Measurements from ENCODE around the gene ALG14.

ALG14 gene

GRCh38 chr1:95089650-95090287, 17.0 kb upstream of the ALG14 start:
- no peaks in the 10 kb centered on the region for H3K9me3 ChIP-seq (ENCODE audit: control insufficient read depth, low read length)
- no peak overlapping the region for H3K27ac ChIP-seq (ENCODE audit: insufficient read depth, low read length, poor library complexity, severe bottlenecking)
- no peaks in the 10 kb centered on the region for H3K27me3 ChIP-seq (replicated peaks; ENCODE audit: control insufficient read depth, insufficient read depth, low read length, poor library complexity, severe bottlenecking)
- no peak overlapping the region for H3K4me3 ChIP-seq (ENCODE audit: insufficient read depth, low read depth, low read length, poor library complexity, severe bottlenecking)
- no peak for DNase-seq
- H3K36me3 ChIP-seq (ENCODE audit: control insufficient read depth, insufficient read depth, low read length), result no peaks in the 10 kb centered on the region
- no peaks in the 10 kb centered on the region for H3K4me1 ChIP-seq (ENCODE audit: control insufficient read depth, insufficient read depth, low read length, poor library complexity, severe bottlenecking)

- DNase-seq, result no peak
- Histone ChIP-seq H3K27ac (ENCODE audit: insufficient read depth, low read length, poor library complexity, severe bottlenecking) (no peak overlapping the region), H3K36me3 (ENCODE audit: control insufficient read depth, insufficient read depth, low read length) (no peaks in the 10 kb centered on the region), H3K4me1 (ENCODE audit: control insufficient read depth, insufficient read depth, low read length, poor library complexity, severe bottlenecking) (no peaks in the 10 kb centered on the region), H3K4me3 (ENCODE audit: insufficient read depth, low read depth, low read length, poor library complexity, severe bottlenecking) (no peak overlapping the region), H3K9me3 (ENCODE audit: control insufficient read depth, low read length) (no peaks in the 10 kb centered on the region), H3K27me3 (replicated peaks; ENCODE audit: control insufficient read depth, insufficient read depth, low read length, poor library complexity, severe bottlenecking) (no peaks in the 10 kb centered on the region)
These were observed 15.6 kb upstream of the ALG14 start for GRCh38 chr1:95088303-95088702.

GRCh38 chr1:95086949-95087533, 14.3 kb upstream of the ALG14 start:
- DNase-seq, result no peak
- Histone ChIP-seq H3K4me1 (ENCODE audit: control insufficient read depth, insufficient read depth, low read length, poor library complexity, severe bottlenecking) (no peaks in the 10 kb centered on the region), H3K27me3 (replicated peaks; ENCODE audit: control insufficient read depth, insufficient read depth, low read length, poor library complexity, severe bottlenecking) (no peaks in the 10 kb centered on the region), H3K27ac (ENCODE audit: insufficient read depth, low read length, poor library complexity, severe bottlenecking) (no peak overlapping the region), H3K9me3 (ENCODE audit: control insufficient read depth, low read length) (no peaks in the 10 kb centered on the region), H3K4me3 (ENCODE audit: insufficient read depth, low read depth, low read length, poor library complexity, severe bottlenecking) (no peak overlapping the region), H3K36me3 (ENCODE audit: control insufficient read depth, insufficient read depth, low read length) (no peaks in the 10 kb centered on the region)

GRCh38 chr1:95085376-95085775, 12.6 kb upstream of the ALG14 start:
- Histone ChIP-seq H3K27me3 (replicated peaks; ENCODE audit: control insufficient read depth, insufficient read depth, low read length, poor library complexity, severe bottlenecking) (no peaks in the 10 kb centered on the region), H3K27ac (ENCODE audit: insufficient read depth, low read length, poor library complexity, severe bottlenecking) (no peak overlapping the region), H3K9me3 (ENCODE audit: control insufficient read depth, low read length) (no peaks in the 10 kb centered on the region), H3K36me3 (ENCODE audit: control insufficient read depth, insufficient read depth, low read length) (no peaks in the 10 kb centered on the region), H3K4me3 (ENCODE audit: insufficient read depth, low read depth, low read length, poor library complexity, severe bottlenecking) (no peak overlapping the region), H3K4me1 (ENCODE audit: control insufficient read depth, insufficient read depth, low read length, poor library complexity, severe bottlenecking) (no peaks in the 10 kb centered on the region)
- no peak for DNase-seq

- DNase-seq, result no peak
- Histone ChIP-seq H3K4me3 (ENCODE audit: insufficient read depth, low read depth, low read length, poor library complexity, severe bottlenecking) (no peak overlapping the region), H3K27ac (ENCODE audit: insufficient read depth, low read length, poor library complexity, severe bottlenecking) (no peak overlapping the region), H3K36me3 (ENCODE audit: control insufficient read depth, insufficient read depth, low read length) (no peaks in the 10 kb centered on the region), H3K4me1 (ENCODE audit: control insufficient read depth, insufficient read depth, low read length, poor library complexity, severe bottlenecking) (no peaks in the 10 kb centered on the region), H3K27me3 (replicated peaks; ENCODE audit: control insufficient read depth, insufficient read depth, low read length, poor library complexity, severe bottlenecking) (no peaks in the 10 kb centered on the region), H3K9me3 (ENCODE audit: control insufficient read depth, low read length) (no peaks in the 10 kb centered on the region)
These were observed 11.8 kb upstream of the ALG14 start for GRCh38 chr1:95084317-95085176.

GRCh38 chr1:95080879-95081278, 8.1 kb upstream of the ALG14 start:
- no peaks in the 10 kb centered on the region for H3K36me3 ChIP-seq (ENCODE audit: control insufficient read depth, insufficient read depth, low read length)
- H3K27ac ChIP-seq (ENCODE audit: insufficient read depth, low read length, poor library complexity, severe bottlenecking), result no peak overlapping the region
- no peaks in the 10 kb centered on the region for H3K27me3 ChIP-seq (replicated peaks; ENCODE audit: control insufficient read depth, insufficient read depth, low read length, poor library complexity, severe bottlenecking)
- no peaks in the 10 kb centered on the region for H3K9me3 ChIP-seq (ENCODE audit: control insufficient read depth, low read length)
- H3K4me1 ChIP-seq (ENCODE audit: control insufficient read depth, insufficient read depth, low read length, poor library complexity, severe bottlenecking), result no peaks in the 10 kb centered on the region
- H3K4me3 ChIP-seq (ENCODE audit: insufficient read depth, low read depth, low read length, poor library complexity, severe bottlenecking), result no peak overlapping the region
- no peak for DNase-seq

- Histone ChIP-seq H3K4me3 (ENCODE audit: insufficient read depth, low read depth, low read length, poor library complexity, severe bottlenecking) (no peak overlapping the region), H3K9me3 (ENCODE audit: control insufficient read depth, low read length) (no peaks in the 10 kb centered on the region), H3K27ac (ENCODE audit: insufficient read depth, low read length, poor library complexity, severe bottlenecking) (no peak overlapping the region), H3K36me3 (ENCODE audit: control insufficient read depth, insufficient read depth, low read length) (no peaks in the 10 kb centered on the region), H3K4me1 (ENCODE audit: control insufficient read depth, insufficient read depth, low read length, poor library complexity, severe bottlenecking) (no peaks in the 10 kb centered on the region), H3K27me3 (replicated peaks; ENCODE audit: control insufficient read depth, insufficient read depth, low read length, poor library complexity, severe bottlenecking) (no peaks in the 10 kb centered on the region)
- no peak for DNase-seq
These were observed 7.7 kb upstream of the ALG14 start for GRCh38 chr1:95080446-95080845.

GRCh38 chr1:95076034-95076433, 3.3 kb upstream of the ALG14 start:
- H3K4me3 ChIP-seq (ENCODE audit: insufficient read depth, low read depth, low read length, poor library complexity, severe bottlenecking), result no peak overlapping the region
- H3K27ac ChIP-seq (ENCODE audit: insufficient read depth, low read length, poor library complexity, severe bottlenecking), result no peak overlapping the region
- H3K9me3 ChIP-seq (ENCODE audit: control insufficient read depth, low read length), result no peaks in the 10 kb centered on the region
- H3K4me1 ChIP-seq (ENCODE audit: control insufficient read depth, insufficient read depth, low read length, poor library complexity, severe bottlenecking), result peaks cover 5% of the 10 kb centered on the region
- DNase-seq, result no peak
- H3K27me3 ChIP-seq (replicated peaks; ENCODE audit: control insufficient read depth, insufficient read depth, low read length, poor library complexity, severe bottlenecking), result no peaks in the 10 kb centered on the region
- H3K36me3 ChIP-seq (ENCODE audit: control insufficient read depth, insufficient read depth, low read length), result no peaks in the 10 kb centered on the region

GRCh38 chr1:95073446-95073845, 695 bp upstream of the ALG14 start:
- Histone ChIP-seq H3K27ac (ENCODE audit: insufficient read depth, low read length, poor library complexity, severe bottlenecking) (peak overlapping the region; percentile 84), H3K27me3 (replicated peaks; ENCODE audit: control insufficient read depth, insufficient read depth, low read length, poor library complexity, severe bottlenecking) (no peaks in the 10 kb centered on the region), H3K36me3 (ENCODE audit: control insufficient read depth, insufficient read depth, low read length) (no peaks in the 10 kb centered on the region), H3K4me3 (ENCODE audit: insufficient read depth, low read depth, low read length, poor library complexity, severe bottlenecking) (peak overlapping the region; percentile 97), H3K4me1 (ENCODE audit: control insufficient read depth, insufficient read depth, low read length, poor library complexity, severe bottlenecking) (peaks cover 5% of the 10 kb centered on the region), H3K9me3 (ENCODE audit: control insufficient read depth, low read length) (no peaks in the 10 kb centered on the region)
- DNase-seq, result no peak

- DNase-seq, result no peak
- Histone ChIP-seq H3K4me1 (ENCODE audit: control insufficient read depth, insufficient read depth, low read length, poor library complexity, severe bottlenecking) (peaks cover 5% of the 10 kb centered on the region), H3K36me3 (ENCODE audit: control insufficient read depth, insufficient read depth, low read length) (no peaks in the 10 kb centered on the region), H3K27ac (ENCODE audit: insufficient read depth, low read length, poor library complexity, severe bottlenecking) (peak overlapping the region; percentile 84), H3K27me3 (replicated peaks; ENCODE audit: control insufficient read depth, insufficient read depth, low read length, poor library complexity, severe bottlenecking) (no peaks in the 10 kb centered on the region), H3K4me3 (ENCODE audit: insufficient read depth, low read depth, low read length, poor library complexity, severe bottlenecking) (peak overlapping the region; percentile 97), H3K9me3 (ENCODE audit: control insufficient read depth, low read length) (no peaks in the 10 kb centered on the region)
These were observed 634 bp downstream of the ALG14 start for GRCh38 chr1:95072117-95072516.
